Nephron (organoid): ENCODE data around the gene DHX40.

Experiments
- H3K27ac Mint-ChIP-seq, 3 experiments: 2 replicates each; pipeline ENCODE4 v1.8.0; 2020; ENCODE audit warnings: mixed read lengths in 3 of 3, mild to moderate bottlenecking in 2 of 3, moderate library complexity in 1 of 3
- H3K27me3 Mint-ChIP-seq: 2 replicates; pipeline ENCODE4 v1.8.0; 2021; ENCODE audit warnings: low read depth, mild to moderate bottlenecking, moderate library complexity, mixed read lengths
- H3K36me3 Mint-ChIP-seq: 2 replicates; pipeline ENCODE4 v1.8.0; 2020; ENCODE audit warnings: low read depth, mixed read lengths
- H3K4me1 Mint-ChIP-seq: 2 replicates; pipeline ENCODE4 v1.8.0; 2020; ENCODE audit warnings: mixed read lengths
- H3K4me3 Mint-ChIP-seq, 3 experiments: 2 replicates each; pipeline ENCODE4 v1.8.0; 2020; ENCODE audit warnings: mild to moderate bottlenecking in 3 of 3, mixed read lengths in 3 of 3, moderate library complexity in 2 of 3
- H3K9me3 Mint-ChIP-seq: 2 replicates; pipeline ENCODE4 v1.8.0; 2020; ENCODE audit warnings: mixed read lengths
- CTCF ChIP-seq, 3 experiments: fragments of 200-600 bp; sonication (generic); IDR thresholded peaks; one replicate each; pipeline ENCODE4 v1.5.0; 2021; ENCODE audit warnings: antibody characterized with exemption in 3 of 3; ENCODE audit not compliant: unreplicated experiment in 3 of 3

The DHX40 gene

GRCh38 chr17:59634632-59635541, 69.5 kb downstream of the DHX40 start:
- Mint-ChIP-seq H3K27me3 (no peaks in the 10 kb centered on the region), H3K27ac (peak overlapping the region; percentile 95 to 98 (median 96)), H3K36me3 (peaks cover 16% of the 10 kb centered on the region), H3K4me3 (peak overlapping the region; percentile 19 to 40 (median 39)), H3K4me1 (peaks cover 27% of the 10 kb centered on the region), H3K9me3 (no peaks in the 10 kb centered on the region)
- no peak for TF ChIP-seq CTCF (IDR thresholded peaks at IDR 0.05; ENCODE audit: unreplicated experiment in 3 of 3)

- Mint-ChIP-seq H3K27ac (peak overlapping the region; percentile 13 to 63 (median 50)), H3K27me3 (no peaks in the 10 kb centered on the region), H3K9me3 (no peaks in the 10 kb centered on the region), H3K4me1 (peaks cover 37% of the 10 kb centered on the region), H3K4me3 (no peak overlapping the region), H3K36me3 (peaks cover 3% of the 10 kb centered on the region)
- TF ChIP-seq CTCF (IDR thresholded peaks at IDR 0.05; ENCODE audit: unreplicated experiment in 3 of 3) = no peak
Observed at GRCh38 chr17:59637611-59638310, 72.4 kb downstream of the DHX40 start.

- Mint-ChIP-seq H3K4me1 (peaks cover 40% of the 10 kb centered on the region), H3K36me3 (peaks cover 3% of the 10 kb centered on the region), H3K9me3 (no peaks in the 10 kb centered on the region), H3K27me3 (no peaks in the 10 kb centered on the region), H3K4me3 (no peak overlapping the region), H3K27ac (peak overlapping the region; percentile 38 to 68 (median 50))
- no peak for TF ChIP-seq CTCF (IDR thresholded peaks at IDR 0.05; ENCODE audit: unreplicated experiment in 3 of 3)
Observed at GRCh38 chr17:59638553-59638952, 73.1 kb downstream of the DHX40 start.

- H3K4me3 Mint-ChIP-seq = no peak overlapping the region
- no peaks in the 10 kb centered on the region for H3K27me3 Mint-ChIP-seq
Observed at GRCh38 chr17:59641799-59642484, 76.5 kb downstream of the DHX40 start.

GRCh38 chr17:59642565-59642964, 77.2 kb downstream of the DHX40 start:
- H3K36me3 Mint-ChIP-seq = peaks cover 30% of the 10 kb centered on the region
- H3K27me3 Mint-ChIP-seq = no peaks in the 10 kb centered on the region
- H3K27ac Mint-ChIP-seq = peak overlapping the region; percentile 57 to 82 (median 74)
- TF ChIP-seq CTCF (IDR thresholded peaks at IDR 0.05; ENCODE audit: unreplicated experiment in 3 of 3) = no peak
- H3K4me3 Mint-ChIP-seq = no peak overlapping the region
- H3K4me1 Mint-ChIP-seq = peaks cover 33% of the 10 kb centered on the region
- H3K9me3 Mint-ChIP-seq = no peaks in the 10 kb centered on the region

More at GRCh38 chr17:59641799-59642484, 76.5 kb downstream of the DHX40 start:
- Mint-ChIP-seq H3K9me3 (no peaks in the 10 kb centered on the region), H3K36me3 (peaks cover 24% of the 10 kb centered on the region), H3K4me1 (peaks cover 33% of the 10 kb centered on the region), H3K27ac (peak overlapping the region; percentile 57 to 82 (median 74))
- no peak for TF ChIP-seq CTCF (IDR thresholded peaks at IDR 0.05; ENCODE audit: unreplicated experiment in 3 of 3)
